ENCODE data around the gene COBLL1. TPM values are rescaled to one million over a fixed set of nuclear protein-coding genes. Genes with fewer than 3 reads are reported as not detected.

Gene COBLL1
- total RNA-seq, 1 donor from 2014 or later = 28.2 TPM

DNA sequence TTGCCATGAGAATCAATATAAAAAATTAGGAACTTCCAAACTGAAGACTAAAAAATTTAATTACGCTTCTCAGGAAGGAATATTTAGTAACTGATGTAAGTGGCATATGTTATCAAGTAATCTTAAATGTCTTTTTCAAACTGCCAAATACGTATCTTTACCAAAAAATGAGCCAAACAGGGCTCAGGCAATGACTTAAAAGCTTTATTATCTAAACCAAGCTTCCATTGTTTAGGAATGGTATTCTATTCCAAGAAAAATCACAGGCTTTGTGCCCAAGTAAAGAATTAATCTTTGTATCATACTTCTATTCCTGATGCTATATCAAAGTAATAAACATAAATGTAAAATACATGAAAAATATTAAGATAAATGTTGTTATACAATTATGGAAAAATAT, 148.7 kb downstream of the COBLL1 start:
- no peak overlapping the region for H3K4me3 Mint-ChIP-seq
- TF ChIP-seq, protein P1, sequence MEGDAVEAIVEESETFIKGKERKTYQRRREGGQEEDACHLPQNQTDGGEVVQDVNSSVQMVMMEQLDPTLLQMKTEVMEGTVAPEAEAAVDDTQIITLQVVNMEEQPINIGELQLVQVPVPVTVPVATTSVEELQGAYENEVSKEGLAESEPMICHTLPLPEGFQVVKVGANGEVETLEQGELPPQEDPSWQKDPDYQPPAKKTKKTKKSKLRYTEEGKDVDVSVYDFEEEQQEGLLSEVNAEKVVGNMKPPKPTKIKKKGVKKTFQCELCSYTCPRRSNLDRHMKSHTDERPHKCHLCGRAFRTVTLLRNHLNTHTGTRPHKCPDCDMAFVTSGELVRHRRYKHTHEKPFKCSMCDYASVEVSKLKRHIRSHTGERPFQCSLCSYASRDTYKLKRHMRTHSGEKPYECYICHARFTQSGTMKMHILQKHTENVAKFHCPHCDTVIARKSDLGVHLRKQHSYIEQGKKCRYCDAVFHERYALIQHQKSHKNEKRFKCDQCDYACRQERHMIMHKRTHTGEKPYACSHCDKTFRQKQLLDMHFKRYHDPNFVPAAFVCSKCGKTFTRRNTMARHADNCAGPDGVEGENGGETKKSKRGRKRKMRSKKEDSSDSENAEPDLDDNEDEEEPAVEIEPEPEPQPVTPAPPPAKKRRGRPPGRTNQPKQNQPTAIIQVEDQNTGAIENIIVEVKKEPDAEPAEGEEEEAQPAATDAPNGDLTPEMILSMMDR (conservative IDR thresholded peaks at IDR 0.05) = no peak
- H3K9me3 Mint-ChIP-seq = no peaks in the 10 kb centered on the region
- H3K27me3 Mint-ChIP-seq = no peaks in the 10 kb centered on the region
- DNase-seq (ENCODE audit: extremely low spot score, unreplicated experiment) = no peak
- H3K27ac Mint-ChIP-seq = no peak overlapping the region
- peaks cover 18% of the 10 kb centered on the region for H3K36me3 Mint-ChIP-seq
- H3K4me1 Mint-ChIP-seq (ENCODE audit: unreplicated experiment) = no peaks in the 10 kb centered on the region

DNA sequence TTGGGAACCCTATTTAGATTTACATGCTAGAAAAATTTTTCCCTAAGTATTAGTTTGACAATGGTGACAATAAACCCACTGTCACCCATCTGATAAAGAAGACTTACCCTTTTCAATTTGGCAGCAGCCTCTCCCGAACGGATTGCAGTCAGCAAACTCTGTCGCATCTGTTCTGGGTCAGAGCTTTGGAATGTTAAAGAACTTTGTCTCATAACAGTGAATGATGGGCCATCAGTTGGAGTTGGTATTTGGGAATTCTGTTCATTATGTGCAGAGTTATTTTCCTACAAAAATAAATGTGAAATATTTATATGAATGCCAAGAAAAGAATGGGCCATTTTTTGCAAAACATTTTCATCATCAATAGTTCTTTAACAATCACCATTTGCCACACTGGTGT, 149.5 kb downstream of the COBLL1 start:
- Mint-ChIP-seq H3K36me3 (peaks cover 18% of the 10 kb centered on the region), H3K27ac (no peak overlapping the region), H3K4me1 (ENCODE audit: unreplicated experiment) (no peaks in the 10 kb centered on the region), H3K4me3 (no peak overlapping the region), H3K27me3 (no peaks in the 10 kb centered on the region), H3K9me3 (no peaks in the 10 kb centered on the region)
- TF ChIP-seq, protein P1 (conservative IDR thresholded peaks at IDR 0.05) = no peak
- no peak for DNase-seq (ENCODE audit: extremely low spot score, unreplicated experiment)

DNA sequence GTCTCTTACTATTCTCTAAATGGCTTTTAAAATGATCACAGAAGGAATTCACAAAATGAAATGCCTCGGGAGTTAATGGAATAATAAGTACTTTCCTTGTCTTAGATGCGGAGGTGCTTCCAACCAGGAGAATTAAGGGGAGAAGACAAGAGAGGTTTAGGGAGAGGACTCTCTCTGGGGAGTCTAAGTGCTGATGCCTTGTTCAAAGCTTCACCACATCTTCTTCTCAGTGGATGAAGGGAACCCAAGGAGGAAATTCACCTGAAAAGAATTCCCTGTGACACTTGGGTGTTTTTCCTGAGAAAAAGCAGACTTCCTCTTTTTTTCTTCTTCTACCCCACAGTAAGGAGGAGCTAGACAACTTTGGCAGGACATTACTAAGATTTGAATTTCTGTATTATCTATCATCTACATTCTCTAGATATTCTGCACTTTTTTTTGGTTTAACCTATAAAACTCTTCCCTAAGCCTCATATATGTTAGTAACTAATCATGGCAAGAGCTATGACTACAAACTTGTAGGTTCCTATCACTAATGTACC, 150.2 kb downstream of the COBLL1 start:
- Mint-ChIP-seq H3K27ac (no peak overlapping the region), H3K4me3 (no peak overlapping the region), H3K27me3 (no peaks in the 10 kb centered on the region), H3K36me3 (peaks cover 18% of the 10 kb centered on the region), H3K4me1 (ENCODE audit: unreplicated experiment) (no peaks in the 10 kb centered on the region), H3K9me3 (no peaks in the 10 kb centered on the region)
- no peak for DNase-seq (ENCODE audit: extremely low spot score, unreplicated experiment)
- TF ChIP-seq, protein P1 (conservative IDR thresholded peaks at IDR 0.05) = no peak

DNA sequence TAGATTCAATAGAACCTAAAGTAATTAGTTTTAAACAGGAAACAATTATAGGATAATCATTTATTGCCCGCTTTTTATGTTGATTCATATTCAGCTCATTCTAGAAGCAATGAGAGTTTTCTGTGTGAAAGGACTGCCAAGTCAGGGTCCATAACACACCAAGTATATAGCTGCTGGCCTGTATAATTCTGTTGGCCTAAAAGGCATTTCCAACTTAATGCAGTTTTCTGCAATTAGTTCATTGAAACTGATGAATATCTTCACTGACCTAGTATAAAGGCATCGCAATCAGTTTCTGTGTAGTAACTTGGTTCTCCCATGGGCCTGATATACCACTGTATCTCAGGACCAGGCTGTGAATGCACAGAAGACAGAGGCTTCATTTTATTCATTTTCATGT, 151.3 kb downstream of the COBLL1 start:
- H3K27ac Mint-ChIP-seq = no peak overlapping the region
- H3K36me3 Mint-ChIP-seq = peaks cover 18% of the 10 kb centered on the region
- TF ChIP-seq, protein P1 (conservative IDR thresholded peaks at IDR 0.05) = no peak
- no peak overlapping the region for H3K4me3 Mint-ChIP-seq
- no peak for DNase-seq (ENCODE audit: extremely low spot score, unreplicated experiment)
- no peaks in the 10 kb centered on the region for H3K9me3 Mint-ChIP-seq
- no peaks in the 10 kb centered on the region for H3K27me3 Mint-ChIP-seq
- no peaks in the 10 kb centered on the region for H3K4me1 Mint-ChIP-seq (ENCODE audit: unreplicated experiment)

DNA sequence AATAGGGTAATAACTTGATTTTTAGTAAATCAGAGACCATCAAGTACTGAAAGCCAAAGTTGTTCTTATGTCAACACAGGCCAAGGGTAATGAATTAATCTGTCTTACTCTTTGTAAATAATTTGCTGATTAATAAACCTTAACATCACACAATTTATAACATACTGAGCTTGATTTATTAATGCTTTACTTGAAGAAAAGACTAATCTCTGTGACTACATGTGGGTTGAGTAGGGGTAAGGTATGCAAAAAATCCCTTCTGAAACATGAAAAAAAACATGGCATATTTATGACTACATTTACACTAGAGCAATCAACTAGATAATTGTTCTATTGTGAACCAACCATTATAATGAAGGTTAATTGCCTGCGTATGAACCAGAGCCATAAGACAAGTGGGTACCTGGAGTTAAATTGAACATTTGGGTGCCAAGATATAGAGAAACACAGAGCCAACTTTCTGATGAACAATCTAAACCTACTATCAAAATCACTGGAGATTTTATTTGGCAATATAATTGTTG, 152.7 kb downstream of the COBLL1 start:
- Mint-ChIP-seq H3K9me3 (no peaks in the 10 kb centered on the region), H3K36me3 (peaks cover 13% of the 10 kb centered on the region), H3K4me3 (no peak overlapping the region), H3K4me1 (ENCODE audit: unreplicated experiment) (no peaks in the 10 kb centered on the region), H3K27ac (no peak overlapping the region), H3K27me3 (no peaks in the 10 kb centered on the region)
- TF ChIP-seq, protein P1 (conservative IDR thresholded peaks at IDR 0.05) = no peak
- DNase-seq (ENCODE audit: extremely low spot score, unreplicated experiment) = no peak
